Left lung (tissue), 14 donors: ENCODE results near the gene LSM14A. TPM values are rescaled to one million over a fixed set of nuclear protein-coding genes. Genes with fewer than 3 reads are reported as not detected.

Source experiments
- ATAC-seq: fragments of 200-7000 bp; cut with Tn5 transposase; one replicate; pipeline ENCODE4 v1.9.1; 2020; ENCODE audit warnings: moderate library complexity
- DNase-seq, 4 donors: peaks; one replicate each; pipeline ENCODE4 v3.0.0-alpha.2; 2013 to 2020
- H3K27ac ChIP-seq, 2 donors: fragments of 200-600 bp; sonication (generic) in 1 of 2; one replicate each; pipeline versions ENCODE4 v1.5.0 to v1.8.0; 2020 to 2021
- H3K27me3 ChIP-seq, 2 donors: fragments of 200-600 bp; sonication (generic) in 1 of 2; one replicate each; pipeline versions ENCODE4 v1.5.0 to v1.8.0; 2020 to 2021
- H3K36me3 ChIP-seq, 2 donors: fragments of 200-600 bp; sonication (generic) in 1 of 2; one replicate each; pipeline versions ENCODE4 v1.5.0 to v1.8.0; 2020 to 2021
- H3K4me1 ChIP-seq, 2 donors: fragments of 200-600 bp; one replicate each; pipeline ENCODE4 v1.8.0; 2021
- H3K4me3 ChIP-seq, 2 donors: fragments of 200-600 bp; sonication (generic) in 1 of 2; one replicate each; pipeline versions ENCODE4 v1.5.0 to v1.8.0; 2020 to 2021; ENCODE audit warnings: mild to moderate bottlenecking in 1 of 2
- H3K9me3 ChIP-seq, 2 donors: fragments of 200-600 bp; sonication (generic) in 1 of 2; one replicate each; pipeline versions ENCODE4 v1.5.0 to v1.8.0; 2020 to 2021
- intact Hi-C, 2 donors: fragments of 100-400 bp; cut with DNase I; formaldehyde crosslinking; loops; one replicate each; pipeline versions ENCODE4 v1.11.2 to v1.14.2; 2022
- long read RNA-seq, 12 donors: library from polyadenylated mRNA in 2 of 12; unstranded in 2 of 12; transcript quantifications; one replicate each; pipeline ENCODE4 v2.0.0 and lab custom pipeline, GENCODE V29; 2019 to 2026
- polyA plus RNA-seq, 6 donors: library from polyadenylated mRNA; unstranded; fragments of 120-200 nt; gene quantifications; one replicate each; pipeline ENCODE4 v1.2.1, GENCODE V29; 2013; ENCODE audit not compliant: insufficient read length in 6 of 6
- total RNA-seq, 2 donors: library from RNA; stranded (reverse); fragmentation: NEBNext Ultra II Directional; extraction: Animal tissue kit (Norgen Biotek cat#: 25700); gene quantifications; one replicate each; pipeline ENCODE4 v1.2.1, GENCODE V29; 2021
- TF ChIP-seq, protein P1 (sequence below), 2 donors: fragments of 200-600 bp; sonication (generic) in 1 of 2; IDR thresholded peaks; one replicate each; pipeline versions ENCODE4 v1.5.0 to v1.8.0; 2021; ENCODE audit warnings: antibody characterized with exemption in 2 of 2
- donor health status: DM: no; HTN: yes; CAD: no.
- donor health status: DM: no; HTN: no; CAD: no.

Gene LSM14A
- total RNA-seq (100 to 1,000 TPM in 1 of 2 donors, 10 to 100 TPM in 1; 88.0 to 108 TPM), polyA plus RNA-seq (100 to 1,000 TPM; 133 to 176 (median 162) TPM)
- long read RNA-seq, donor 1, transcript LSM14A-203 (10 exons, 3,596 nt), result major isoform, 7 of 94 reads
- long read RNA-seq, donor 1, transcript LSM14A-201 (11 exons, 3,424 nt), result minor isoform, 5 of 94 reads
- long read RNA-seq, donor 1, partial matches to known transcripts, result 75 of 94 reads
- long read RNA-seq, donor 1, other reads (novel, unspliced or antisense), result 0 of 94 reads
- long read RNA-seq, donor 2, transcript LSM14A-203 (10 exons, 3,596 nt), result major isoform, 20 of 85 reads
- long read RNA-seq, donor 2, partial matches to known transcripts, result 58 of 85 reads
- long read RNA-seq, donor 2, other reads (novel, unspliced or antisense), result 0 of 85 reads
- long read RNA-seq, donor 3, transcript LSM14A-201 (11 exons, 3,424 nt), result minor isoform, 7 of 59 reads
- long read RNA-seq, donor 3, transcript LSM14A-203 (10 exons, 3,596 nt), result major isoform, 22 of 59 reads
- long read RNA-seq, donor 3, partial matches to known transcripts, result 29 of 59 reads
- long read RNA-seq, donor 3, other reads (novel, unspliced or antisense), result 0 of 59 reads
- long read RNA-seq, donor 4, transcript LSM14A-203 (10 exons, 3,596 nt), result major isoform, 5 of 18 reads
- long read RNA-seq, donor 4, partial matches to known transcripts, result 9 of 18 reads
- long read RNA-seq, donor 4, other reads (novel, unspliced or antisense), result 2 of 18 reads
- long read RNA-seq, donor 5, transcript LSM14A-203 (10 exons, 3,596 nt), result major isoform, 14 of 54 reads
- long read RNA-seq, donor 5, transcript LSM14A-201 (11 exons, 3,424 nt), result minor isoform, 7 of 54 reads
- long read RNA-seq, donor 5, partial matches to known transcripts, result 29 of 54 reads
- long read RNA-seq, donor 5, other reads (novel, unspliced or antisense), result 0 of 54 reads
- long read RNA-seq, donor 6, transcript LSM14A-203 (10 exons, 3,596 nt), result minor isoform, 12 of 54 reads
- long read RNA-seq, donor 6, transcript LSM14A-201 (11 exons, 3,424 nt), result major isoform, 14 of 54 reads
- long read RNA-seq, donor 6, partial matches to known transcripts, result 25 of 54 reads
- long read RNA-seq, donor 6, other reads (novel, unspliced or antisense), result 0 of 54 reads
- long read RNA-seq, donor 7, transcript LSM14A-203 (10 exons, 3,596 nt), result major isoform, 13 of 89 reads
- long read RNA-seq, donor 7, partial matches to known transcripts, result 71 of 89 reads
- long read RNA-seq, donor 7, other reads (novel, unspliced or antisense), result 0 of 89 reads
- long read RNA-seq, donor 8, transcript LSM14A-203 (10 exons, 3,596 nt), result major isoform, 9 of 40 reads
- long read RNA-seq, donor 8, partial matches to known transcripts, result 27 of 40 reads
- long read RNA-seq, donor 8, other reads (novel, unspliced or antisense), result 0 of 40 reads
- long read RNA-seq, donor 9, result 0 reads
- long read RNA-seq, donor 10, partial matches to known transcripts, result 4 of 6 reads
- long read RNA-seq, donor 10, other reads (novel, unspliced or antisense), result 1 of 6 reads
- long read RNA-seq, donor 11, result 0 reads
- long read RNA-seq, donor 12, transcript LSM14A-203 (10 exons, 3,596 nt), result major isoform, 10 of 36 reads
- long read RNA-seq, donor 12, partial matches to known transcripts, result 20 of 36 reads
- long read RNA-seq, donor 12, other reads (novel, unspliced or antisense), result 0 of 36 reads

DNA sequence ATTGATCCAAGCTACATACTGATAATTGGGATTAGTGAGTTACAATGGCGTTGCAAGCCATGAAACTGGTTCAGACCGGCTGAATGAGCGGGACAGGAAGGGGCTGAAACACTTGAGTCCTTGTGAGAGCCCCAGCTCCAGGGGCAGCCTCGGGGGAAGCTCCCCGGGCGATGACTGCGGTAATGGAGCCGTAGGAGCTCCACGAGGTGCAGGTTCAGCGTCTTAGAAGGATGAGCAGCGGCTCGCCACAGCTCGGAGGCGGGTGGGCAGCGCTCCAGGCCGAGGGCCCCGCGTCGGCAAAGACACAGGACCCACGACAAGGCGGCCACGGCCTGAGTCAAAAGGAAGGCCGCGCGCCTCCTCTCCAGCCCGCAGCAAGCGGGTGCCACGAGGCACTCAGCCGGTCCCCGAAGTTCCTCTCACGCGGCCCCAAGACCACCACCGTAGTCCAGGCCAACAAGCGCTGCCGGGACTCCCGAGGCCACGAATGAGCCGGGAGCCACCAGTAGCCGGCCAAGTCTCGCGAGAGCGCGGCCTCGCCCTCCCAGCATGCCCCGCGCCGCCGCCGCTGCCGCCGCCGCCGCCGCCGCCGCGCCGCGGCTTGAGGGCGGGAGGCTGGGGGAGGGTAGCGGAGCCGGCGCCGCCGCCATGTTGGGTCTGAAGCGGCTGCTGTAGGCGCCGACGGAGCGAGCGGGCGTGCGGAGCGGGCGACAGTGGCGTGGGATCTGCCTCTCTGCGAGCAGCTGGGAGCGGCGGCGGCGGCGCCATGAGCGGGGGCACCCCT is at the start of gene LSM14A:
LSM14A (plus strand) TSS at position 628 of the 784 bp plus-strand sequence; CDS start at position 767, 139 bp downstream.
- no peaks in the 10 kb centered on the region for H3K27me3 ChIP-seq
- intact Hi-C loops, result no loop called here
- TF ChIP-seq, protein P1, sequence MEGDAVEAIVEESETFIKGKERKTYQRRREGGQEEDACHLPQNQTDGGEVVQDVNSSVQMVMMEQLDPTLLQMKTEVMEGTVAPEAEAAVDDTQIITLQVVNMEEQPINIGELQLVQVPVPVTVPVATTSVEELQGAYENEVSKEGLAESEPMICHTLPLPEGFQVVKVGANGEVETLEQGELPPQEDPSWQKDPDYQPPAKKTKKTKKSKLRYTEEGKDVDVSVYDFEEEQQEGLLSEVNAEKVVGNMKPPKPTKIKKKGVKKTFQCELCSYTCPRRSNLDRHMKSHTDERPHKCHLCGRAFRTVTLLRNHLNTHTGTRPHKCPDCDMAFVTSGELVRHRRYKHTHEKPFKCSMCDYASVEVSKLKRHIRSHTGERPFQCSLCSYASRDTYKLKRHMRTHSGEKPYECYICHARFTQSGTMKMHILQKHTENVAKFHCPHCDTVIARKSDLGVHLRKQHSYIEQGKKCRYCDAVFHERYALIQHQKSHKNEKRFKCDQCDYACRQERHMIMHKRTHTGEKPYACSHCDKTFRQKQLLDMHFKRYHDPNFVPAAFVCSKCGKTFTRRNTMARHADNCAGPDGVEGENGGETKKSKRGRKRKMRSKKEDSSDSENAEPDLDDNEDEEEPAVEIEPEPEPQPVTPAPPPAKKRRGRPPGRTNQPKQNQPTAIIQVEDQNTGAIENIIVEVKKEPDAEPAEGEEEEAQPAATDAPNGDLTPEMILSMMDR (IDR thresholded peaks at IDR 0.05), result no peak
- peaks cover 25 to 44% of the 10 kb centered on the region in 2 donors for H3K4me1 ChIP-seq
- peak within 1 kb of the TSS; percentile 98 to 99 for H3K27ac ChIP-seq
- H3K36me3 ChIP-seq, result no peaks in the 10 kb centered on the region
- ATAC-seq, result peak; percentile 91
- H3K4me3 ChIP-seq, result peak within 1 kb of the TSS; percentile 69 to 93
- H3K9me3 ChIP-seq, result no peaks in the 10 kb centered on the region
- DNase-seq, result peak; percentile 92 to 97 (median 94)

DNA sequence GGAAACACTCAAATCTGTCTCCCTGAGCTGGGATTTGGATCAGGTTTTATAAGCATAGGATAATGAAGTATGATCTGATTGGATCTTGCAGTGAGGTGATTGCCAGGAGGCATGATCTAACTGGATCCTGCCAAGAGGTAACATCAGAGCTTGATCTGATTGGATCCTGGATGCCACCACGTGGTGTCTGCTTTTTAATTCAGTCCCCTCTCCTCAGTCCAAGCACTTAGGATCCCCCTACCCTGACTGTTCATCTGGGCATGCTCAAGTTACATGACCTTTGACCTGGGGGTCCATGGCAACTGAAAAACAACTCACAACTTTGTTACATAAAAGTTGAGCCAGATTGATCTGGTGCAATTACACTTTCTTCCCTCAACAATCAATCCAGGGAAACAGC is 47.5 kb upstream of the LSM14A start:
- Histone ChIP-seq H3K27ac (no peak overlapping the region), H3K36me3 (no peaks in the 10 kb centered on the region), H3K27me3 (no peaks in the 10 kb centered on the region), H3K4me3 (no peak overlapping the region), H3K4me1 (no peaks in the 10 kb centered on the region), H3K9me3 (no peaks in the 10 kb centered on the region)
- DNase-seq (no peak), ATAC-seq (no peak)
- intact Hi-C loops, result no loop called here
- TF ChIP-seq, protein P1 (IDR thresholded peaks at IDR 0.05), result no peak

DNA sequence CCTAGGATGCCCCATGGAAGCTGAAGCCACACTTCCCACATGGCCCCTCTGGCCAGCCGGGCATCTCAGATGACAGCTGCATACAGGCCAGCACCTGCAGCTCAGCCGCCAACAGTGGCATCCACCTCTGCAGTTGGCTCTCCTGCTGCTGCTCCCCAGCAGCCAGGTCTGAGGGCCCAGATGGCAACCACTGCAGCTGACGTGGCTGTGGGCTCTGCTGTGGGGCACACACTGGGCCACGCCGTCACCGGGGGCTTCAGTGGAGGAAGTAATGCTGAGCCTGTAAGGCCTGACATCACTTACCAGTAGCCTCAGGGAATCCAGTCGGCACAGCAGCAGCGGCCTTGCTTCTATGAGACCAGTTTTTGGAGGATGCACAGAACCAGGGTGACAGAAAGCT is 45.3 kb upstream of the LSM14A start:
- Histone ChIP-seq H3K27me3 (no peaks in the 10 kb centered on the region), H3K4me3 (no peak overlapping the region), H3K36me3 (no peaks in the 10 kb centered on the region), H3K27ac (no peak overlapping the region), H3K9me3 (no peaks in the 10 kb centered on the region), H3K4me1 (no peaks in the 10 kb centered on the region)
- DNase-seq (no peak), ATAC-seq (no peak)
- TF ChIP-seq, protein P1 (IDR thresholded peaks at IDR 0.05), result no peak
- intact Hi-C loops, result no loop called here

DNA sequence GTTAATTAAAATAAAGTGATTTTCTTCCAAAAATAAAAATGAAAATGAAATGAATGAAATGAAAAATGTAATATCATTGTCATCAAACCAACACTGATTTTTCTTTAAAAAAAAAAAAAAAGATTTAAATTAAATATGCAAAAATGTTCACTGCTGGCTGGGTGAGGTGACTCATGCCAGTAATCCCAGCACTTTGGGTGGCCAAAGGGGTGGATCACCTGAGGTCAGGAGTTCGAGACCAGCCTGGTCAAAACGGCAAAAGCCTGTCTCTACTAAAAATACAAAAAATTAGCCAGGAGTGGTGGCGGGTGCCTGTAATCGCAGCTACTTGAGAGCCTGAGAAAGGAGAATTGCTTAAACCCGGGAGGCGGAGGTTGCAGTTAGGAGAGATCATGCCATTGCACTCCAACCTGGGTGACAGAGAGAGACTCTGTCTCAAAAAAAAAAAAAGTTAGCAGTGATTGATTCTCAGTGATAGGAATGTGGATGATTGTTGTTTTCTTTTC is 44.6 kb upstream of the LSM14A start:
- Histone ChIP-seq H3K9me3 (no peaks in the 10 kb centered on the region), H3K36me3 (no peaks in the 10 kb centered on the region), H3K27ac (no peak overlapping the region), H3K4me1 (no peaks in the 10 kb centered on the region), H3K4me3 (no peak overlapping the region), H3K27me3 (no peaks in the 10 kb centered on the region)
- no peak for ATAC-seq
- no peak for DNase-seq
- TF ChIP-seq, protein P1 (IDR thresholded peaks at IDR 0.05), result no peak
- intact Hi-C loops, result no loop called here
